ENCODE data around the gene SSRP1. TPM values are rescaled to one million over a fixed set of nuclear protein-coding genes. Genes with fewer than 3 reads are reported as not detected.

The SSRP1 gene
- 61.7 and 67.3 TPM in 2 replicates for total RNA-seq

GRCh38 chr11:57335343-57336110 lies at the start of gene SSRP1:
SSRP1 (minus strand) TSS chr11:57335892; CDS start chr11:57335121, 771 bp downstream.
- H3K4me3 ChIP-seq (ENCODE audit: low read depth, low read length): peak within 1 kb of the TSS; percentile 75
- TF ChIP-seq, protein P1, sequence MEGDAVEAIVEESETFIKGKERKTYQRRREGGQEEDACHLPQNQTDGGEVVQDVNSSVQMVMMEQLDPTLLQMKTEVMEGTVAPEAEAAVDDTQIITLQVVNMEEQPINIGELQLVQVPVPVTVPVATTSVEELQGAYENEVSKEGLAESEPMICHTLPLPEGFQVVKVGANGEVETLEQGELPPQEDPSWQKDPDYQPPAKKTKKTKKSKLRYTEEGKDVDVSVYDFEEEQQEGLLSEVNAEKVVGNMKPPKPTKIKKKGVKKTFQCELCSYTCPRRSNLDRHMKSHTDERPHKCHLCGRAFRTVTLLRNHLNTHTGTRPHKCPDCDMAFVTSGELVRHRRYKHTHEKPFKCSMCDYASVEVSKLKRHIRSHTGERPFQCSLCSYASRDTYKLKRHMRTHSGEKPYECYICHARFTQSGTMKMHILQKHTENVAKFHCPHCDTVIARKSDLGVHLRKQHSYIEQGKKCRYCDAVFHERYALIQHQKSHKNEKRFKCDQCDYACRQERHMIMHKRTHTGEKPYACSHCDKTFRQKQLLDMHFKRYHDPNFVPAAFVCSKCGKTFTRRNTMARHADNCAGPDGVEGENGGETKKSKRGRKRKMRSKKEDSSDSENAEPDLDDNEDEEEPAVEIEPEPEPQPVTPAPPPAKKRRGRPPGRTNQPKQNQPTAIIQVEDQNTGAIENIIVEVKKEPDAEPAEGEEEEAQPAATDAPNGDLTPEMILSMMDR (IDR thresholded peaks at IDR 0.05; ENCODE audit: insufficient read depth, low read depth, low read length): no peak
- peak; percentile 84 for DNase-seq (ENCODE audit: low read depth)

GRCh38 chr11:57380975-57381374 lies 45.3 kb upstream of the SSRP1 start, which contains the start of gene PRG3:
PRG3 (minus strand) TSS chr11:57381150; CDS start chr11:57380708, 442 bp downstream.
- TF ChIP-seq, protein P1 (IDR thresholded peaks at IDR 0.05; ENCODE audit: insufficient read depth, low read depth, low read length): no peak
- H3K4me3 ChIP-seq (ENCODE audit: low read depth, low read length): no peak within 1 kb of the TSS
- no peak for DNase-seq (ENCODE audit: low read depth)

DNA sequence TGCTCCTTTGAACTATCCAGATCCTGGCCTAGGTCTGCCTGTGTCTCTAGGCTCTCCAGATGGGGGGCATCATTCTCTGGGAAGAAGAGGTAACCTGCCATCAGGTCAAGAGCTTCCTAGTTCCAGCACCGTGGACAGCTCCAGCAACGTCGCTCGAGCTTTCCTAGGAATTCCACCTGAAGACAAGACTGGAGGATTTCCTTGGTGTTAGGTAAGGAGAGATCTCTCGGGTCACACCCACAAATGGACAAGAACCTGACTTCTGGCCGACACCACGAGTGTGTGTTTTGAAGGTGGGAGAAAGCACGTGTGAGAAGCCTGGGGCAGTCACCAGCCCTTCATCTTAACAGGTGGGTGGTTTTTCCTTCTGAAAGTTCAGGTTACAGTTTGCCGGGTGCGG lies 44.0 kb upstream of the SSRP1 start:
- TF ChIP-seq, protein P1 (IDR thresholded peaks at IDR 0.05; ENCODE audit: insufficient read depth, low read depth, low read length): no peak
- DNase-seq (ENCODE audit: low read depth): peak; percentile 23
- no peak overlapping the region for H3K4me3 ChIP-seq (ENCODE audit: low read depth, low read length)

DNA sequence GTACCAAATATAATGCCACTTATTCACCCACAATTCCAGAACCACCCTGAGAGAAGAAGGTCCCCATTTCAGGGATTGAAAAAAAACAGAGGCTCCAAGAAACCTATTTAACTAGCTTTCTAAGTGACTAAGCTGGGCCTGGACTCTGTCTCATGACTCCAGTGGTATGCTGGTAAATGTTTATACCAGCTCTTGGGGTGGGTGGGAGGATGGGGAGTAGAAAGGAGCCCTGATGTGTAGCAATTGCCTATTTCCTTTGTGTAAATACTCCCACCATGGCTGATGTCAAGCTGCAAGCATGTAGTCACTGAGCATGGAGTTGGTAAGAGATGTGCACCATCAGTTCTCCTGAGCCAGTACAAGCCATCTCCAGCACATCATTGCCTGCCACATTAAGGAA lies 42.5 kb upstream of the SSRP1 start:
- TF ChIP-seq, protein P1 (IDR thresholded peaks at IDR 0.05; ENCODE audit: insufficient read depth, low read depth, low read length): no peak
- H3K4me3 ChIP-seq (ENCODE audit: low read depth, low read length): no peak overlapping the region
- peak; percentile 8 for DNase-seq (ENCODE audit: low read depth)

DNA sequence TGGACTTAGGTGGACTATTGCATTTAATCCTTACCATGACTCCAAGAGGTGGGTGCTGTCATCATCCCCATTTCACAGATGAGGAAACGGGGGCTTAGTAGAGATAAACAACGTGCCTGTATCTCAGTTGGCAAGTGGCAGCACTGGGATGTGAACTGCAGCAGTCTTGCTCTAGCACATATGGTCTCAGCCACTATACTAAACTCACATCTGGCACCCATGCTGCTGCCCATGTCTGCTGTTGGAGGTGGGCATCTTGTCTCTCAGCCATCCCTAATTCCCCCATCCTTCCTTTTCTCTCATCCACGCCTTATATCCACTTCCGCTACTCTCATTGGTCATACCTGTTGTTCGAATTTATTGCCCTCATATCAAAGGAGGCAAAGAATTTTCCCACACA lies 41.4 kb upstream of the SSRP1 start:
- TF ChIP-seq, protein P1 (IDR thresholded peaks at IDR 0.05; ENCODE audit: insufficient read depth, low read depth, low read length): no peak
- H3K4me3 ChIP-seq (ENCODE audit: low read depth, low read length): no peak overlapping the region
- no peak for DNase-seq (ENCODE audit: low read depth)

- no peak overlapping the region for H3K4me3 ChIP-seq (ENCODE audit: low read depth, low read length)
- no peak for DNase-seq (ENCODE audit: low read depth)
- TF ChIP-seq, protein P1 (IDR thresholded peaks at IDR 0.05; ENCODE audit: insufficient read depth, low read depth, low read length): no peak
These were observed 40.7 kb upstream of the SSRP1 start for GRCh38 chr11:57376095-57377090.

All from fibroblast of villous mesenchyme (primary cell).